HG03103 (cell line): ENCODE data around the gene DNAAF3.
"Not testable (repeated sequence)": the region's sequence is repeated elsewhere in the genome, so short reads cannot be mapped to it uniquely, and the experiment has no call there.

Experiments
- ATAC-seq: cut with Tn5 transposase; IDR thresholded peaks from one replicate; pipeline ENCODE4 v1.9.1; 2021; ENCODE audit warnings: low read depth; ENCODE audit not compliant: unreplicated experiment

Gene DNAAF3

GRCh38 chr19:55156202-55157063 lies 10.0 kb downstream of the DNAAF3 start:
- ATAC-seq: no peak

- ATAC-seq: not testable (repeated sequence)
These were observed 10.6 kb downstream of the DNAAF3 start for GRCh38 chr19:55155784-55156183.

DNA sequence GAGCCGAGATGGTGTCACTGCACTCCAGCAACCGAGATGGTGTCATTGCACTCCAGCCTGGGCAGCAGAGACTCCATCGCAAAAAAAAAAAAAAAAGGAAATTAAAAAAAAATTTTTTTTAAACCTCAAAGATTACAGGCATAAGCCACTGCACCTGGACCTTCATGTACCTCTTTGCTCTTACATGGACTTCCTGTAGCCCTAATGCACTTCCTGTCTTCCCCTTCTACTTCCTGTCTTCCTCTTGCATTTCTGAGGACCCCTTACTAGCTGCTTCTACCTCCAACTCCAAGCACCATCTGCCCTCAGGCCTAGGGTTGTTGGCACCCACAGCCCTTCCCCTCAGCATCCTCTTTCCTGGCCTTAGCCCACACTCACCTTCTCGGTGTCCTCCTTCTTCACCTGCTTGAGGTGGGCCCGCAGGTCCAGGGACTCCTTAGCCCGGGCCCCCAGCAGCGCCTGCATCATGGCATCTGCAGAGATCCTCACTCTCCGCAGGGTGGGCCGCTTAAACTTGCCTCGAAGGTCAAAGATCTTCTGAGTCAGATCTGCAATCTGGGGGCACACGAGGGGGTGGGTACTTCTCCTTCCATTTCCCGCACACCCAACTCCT lies 12.7 kb downstream of the DNAAF3 start:
- ATAC-seq: no peak

DNA sequence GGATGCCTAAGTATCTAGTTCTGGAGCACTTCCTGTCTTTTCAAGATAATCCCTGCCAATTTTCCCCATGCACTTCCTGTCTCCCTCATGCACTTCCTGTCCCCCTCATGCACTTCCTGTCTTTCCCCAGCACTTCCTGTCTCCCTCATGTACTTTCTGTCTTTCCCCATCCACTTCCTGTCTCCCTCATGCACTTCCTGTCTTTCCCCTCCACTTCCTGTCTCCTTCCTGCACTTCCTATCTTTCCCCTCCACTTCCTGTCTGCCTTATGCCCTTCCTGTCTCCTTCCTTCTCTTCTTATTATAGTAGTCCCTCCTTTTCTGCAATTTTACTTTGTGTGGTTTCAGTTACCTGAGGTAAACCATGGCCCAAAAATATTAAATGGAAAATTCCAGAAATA lies 14.4 kb downstream of the DNAAF3 start:
- no peak for ATAC-seq

GRCh38 chr19:55149078-55150003 lies 17.1 kb downstream of the DNAAF3 start, which contains the start of gene TNNT1:
TSS of gene TNNT1 (minus strand) at chr19:55149206. CDS start at chr19:55147157, 2,049 bp downstream.
- no peak for ATAC-seq

DNA sequence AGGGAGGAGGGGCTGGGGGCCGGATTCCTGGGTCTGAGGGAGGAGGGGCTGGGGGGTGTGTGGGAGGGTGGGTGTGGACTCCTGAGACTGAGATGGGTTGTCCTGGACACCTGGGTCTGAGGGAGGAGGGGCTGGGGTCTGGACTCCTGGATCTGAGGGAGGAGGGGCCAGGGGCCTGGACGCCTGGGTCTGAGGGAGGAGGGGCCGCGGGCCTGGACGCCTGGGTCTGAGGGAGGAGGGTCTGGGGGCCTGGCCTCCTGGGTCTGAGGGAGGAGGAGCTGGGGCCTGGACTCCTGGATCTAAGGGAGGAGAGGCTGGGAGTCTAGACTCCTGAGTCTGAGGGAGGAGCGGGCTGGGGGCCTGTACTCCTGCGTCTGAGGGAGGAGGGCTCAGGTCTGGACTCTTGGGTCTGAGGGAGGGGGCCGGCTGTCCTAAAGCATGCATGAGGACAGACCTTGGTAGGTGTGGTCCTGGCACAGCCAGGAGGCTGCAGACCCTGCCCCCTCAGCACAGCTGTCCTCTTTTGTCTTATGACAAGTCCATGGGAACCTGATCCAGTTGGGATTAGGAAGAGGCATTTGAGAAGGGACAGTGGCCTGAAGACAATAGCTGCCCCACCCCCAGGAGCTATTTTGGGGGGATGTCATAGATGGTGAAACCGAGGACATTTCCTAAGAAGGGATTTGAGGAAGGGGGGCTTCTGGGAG lies 18.7 kb downstream of the DNAAF3 start:
- no peak for ATAC-seq

GRCh38 chr19:55146705-55147273 lies 19.6 kb downstream of the DNAAF3 start:
- ATAC-seq: no peak

GRCh38 chr19:55146078-55146704 lies 20.2 kb downstream of the DNAAF3 start:
- ATAC-seq: no peak

DNA sequence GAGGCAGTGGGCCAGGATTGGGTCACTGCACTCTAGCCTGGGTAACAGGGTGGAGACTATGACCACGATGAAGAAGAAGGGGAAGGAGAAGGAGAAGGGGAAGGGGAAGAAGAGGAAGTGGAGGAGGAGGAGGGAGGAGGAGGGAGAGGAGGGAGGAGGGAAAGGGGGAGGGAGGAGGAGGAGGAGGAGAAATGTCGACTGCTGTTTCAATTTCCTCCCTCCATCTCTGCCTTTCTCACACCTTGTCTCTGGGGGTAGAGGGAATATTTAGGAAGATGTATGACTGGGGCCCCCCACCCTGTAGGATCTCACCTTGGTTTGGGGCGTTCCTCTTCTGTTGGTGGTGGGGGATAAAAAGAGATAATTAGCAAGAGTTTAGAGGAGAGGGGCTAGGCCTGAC lies 21.2 kb downstream of the DNAAF3 start:
- no peak for ATAC-seq

- ATAC-seq: no peak
These were observed 24.7 kb downstream of the DNAAF3 start for GRCh38 chr19:55141696-55142095.

- no peak for ATAC-seq
These were observed 28.5 kb downstream of the DNAAF3 start for GRCh38 chr19:55137915-55138314.

DNA sequence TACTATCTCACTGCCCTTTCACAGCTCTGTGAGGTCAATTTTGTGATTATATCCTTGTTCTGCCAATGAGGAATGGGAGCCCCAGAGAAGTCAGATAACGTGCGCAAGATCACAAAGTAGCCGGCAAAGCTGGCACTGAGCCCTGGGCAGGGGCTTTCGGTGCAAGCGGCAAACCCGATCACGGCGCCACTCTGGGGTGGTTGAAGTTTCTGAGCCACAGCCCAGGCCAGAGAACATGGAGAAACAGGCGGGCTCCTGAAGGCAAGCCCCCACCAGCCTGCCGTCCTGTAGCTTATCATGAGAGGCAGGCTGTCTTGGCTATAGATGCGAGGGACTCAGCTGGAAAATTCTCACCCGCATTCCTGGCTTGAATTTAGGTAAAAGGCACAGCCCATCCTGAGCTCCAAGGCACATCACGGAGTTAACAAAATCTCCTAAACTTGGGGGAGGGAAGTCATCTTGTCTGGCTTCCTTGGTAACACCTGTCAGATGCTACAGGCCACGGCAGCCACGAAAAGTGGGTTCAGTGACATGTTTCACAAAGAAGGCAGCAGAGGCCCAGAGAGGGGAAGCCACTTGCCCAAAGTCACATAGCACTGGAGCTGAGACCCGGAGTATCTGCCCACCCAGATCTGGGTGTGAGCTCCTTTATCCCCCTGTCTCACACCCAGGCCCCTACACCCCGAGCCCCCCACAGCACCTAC lies 29.9 kb downstream of the DNAAF3 start:
- no peak for ATAC-seq

- no peak for ATAC-seq
These were observed 31.7 kb downstream of the DNAAF3 start for GRCh38 chr19:55134736-55135135.

- no peak for ATAC-seq
These were observed 32.6 kb downstream of the DNAAF3 start for GRCh38 chr19:55133639-55134444.

DNA sequence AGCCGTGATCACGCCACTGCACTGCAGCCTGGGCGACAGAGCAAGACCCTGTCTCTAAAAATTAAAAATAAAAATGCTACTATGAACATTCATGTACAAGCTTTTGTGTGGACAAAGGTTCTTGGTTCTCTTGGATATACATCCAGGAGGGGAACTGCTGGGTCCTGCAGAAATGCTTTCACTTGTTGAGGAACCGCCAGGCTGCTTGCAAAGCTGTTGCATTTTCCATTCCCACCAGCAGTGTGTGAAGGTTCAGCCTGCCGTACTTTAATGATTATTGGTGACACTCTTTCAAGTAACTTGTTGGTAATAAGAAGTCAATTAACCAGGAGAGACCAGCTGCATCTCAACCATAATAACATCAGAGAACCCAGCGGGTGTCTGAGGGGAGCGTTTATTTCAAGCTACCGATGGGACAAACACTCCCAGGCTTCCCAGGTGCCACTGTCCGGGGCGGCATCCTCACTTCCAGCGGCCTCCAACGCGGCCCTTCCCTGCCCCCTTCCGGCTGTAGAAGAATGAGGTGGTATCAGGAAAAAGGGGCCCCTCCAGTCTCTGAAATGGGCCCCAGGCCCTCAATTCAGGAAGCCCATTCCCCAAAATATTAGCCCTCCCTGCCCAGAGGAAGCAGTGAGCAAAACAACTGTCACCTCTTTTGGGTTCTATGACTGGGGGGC lies 33.8 kb downstream of the DNAAF3 start:
- no peak for ATAC-seq

GRCh38 chr19:55131421-55131820 lies 35.0 kb downstream of the DNAAF3 start:
- ATAC-seq: no peak

DNA sequence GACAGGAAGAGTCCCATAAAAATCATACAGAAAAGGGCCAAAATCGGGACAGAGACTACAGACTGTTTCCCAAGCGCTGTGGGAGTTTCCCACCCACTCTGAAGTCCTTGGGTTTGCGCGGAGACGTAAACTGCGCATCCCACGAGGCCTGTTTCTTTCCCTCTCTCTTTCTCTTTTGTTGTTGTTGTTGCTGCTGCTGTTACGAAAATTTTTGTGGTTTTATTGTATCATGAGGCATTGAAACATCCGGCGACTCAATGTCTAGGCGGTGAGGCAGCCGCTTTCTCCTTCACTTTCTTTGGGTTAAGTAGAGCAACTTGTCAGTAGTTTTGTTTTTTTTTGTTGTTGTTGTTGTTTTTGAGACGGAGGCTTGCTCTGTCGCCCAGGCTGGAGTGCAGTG lies 47.4 kb downstream of the DNAAF3 start:
- ATAC-seq: no peak
